ENCODE results near the gene ZNF235.
"Not testable (repeated sequence)": the region's sequence is repeated elsewhere in the genome, so short reads cannot be mapped to it uniquely, and the experiment has no call there.

Gene ZNF235

DNA sequence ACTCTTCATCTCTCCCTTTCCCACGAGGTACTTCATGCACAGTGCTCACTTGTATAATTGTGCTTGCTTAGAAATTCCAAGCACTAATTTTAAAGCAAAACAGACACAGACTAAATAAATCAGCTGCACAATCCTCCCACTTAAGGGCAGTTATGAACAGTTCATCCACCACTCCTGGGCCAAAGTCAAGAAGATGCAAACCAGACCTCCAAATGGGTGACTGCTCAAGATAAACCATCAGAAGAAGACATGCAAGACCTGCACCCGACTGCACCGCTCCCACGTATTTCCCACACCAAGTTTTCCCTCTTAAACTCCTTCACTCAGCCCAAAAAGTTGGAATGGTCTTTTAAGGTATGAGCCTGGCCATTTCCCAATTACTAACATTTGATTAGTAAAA is 19.9 kb downstream of the ZNF235 start:
- no peaks in the 10 kb centered on the region for H3K27me3 Mint-ChIP-seq
- H3K27ac Mint-ChIP-seq, result no peak overlapping the region
- no peak overlapping the region for H3K4me3 Mint-ChIP-seq
- intact Hi-C loops (cut with micrococcal nuclease), result no loop called here
- H3K9me3 Mint-ChIP-seq, result peaks cover 89% of the 10 kb centered on the region
- H3K4me1 Mint-ChIP-seq (ENCODE audit: low read depth), result no peaks in the 10 kb centered on the region
- peaks cover 30% of the 10 kb centered on the region for H3K36me3 Mint-ChIP-seq (ENCODE audit: low read depth)

DNA sequence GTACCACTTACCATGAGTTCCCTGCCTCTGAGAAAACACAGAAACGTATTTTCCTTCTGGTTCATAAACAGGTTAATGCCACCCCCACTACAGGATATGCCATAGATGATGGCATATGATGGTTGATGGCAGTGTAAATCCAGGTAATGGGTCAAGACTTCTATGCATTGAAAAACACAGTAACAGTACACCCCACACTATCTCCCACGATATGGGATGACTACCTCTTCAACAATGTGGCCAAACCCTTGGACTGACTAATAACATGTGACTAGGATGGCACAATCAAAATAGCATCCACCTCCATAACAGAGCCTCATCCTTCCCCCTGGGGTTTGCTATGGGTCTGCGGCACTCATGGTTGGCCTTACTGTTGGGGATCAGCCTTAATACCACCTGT is 22.0 kb downstream of the ZNF235 start:
- Mint-ChIP-seq H3K27me3 (no peaks in the 10 kb centered on the region), H3K4me1 (ENCODE audit: low read depth) (no peaks in the 10 kb centered on the region), H3K27ac (no peak overlapping the region), H3K9me3 (peaks cover 89% of the 10 kb centered on the region), H3K4me3 (no peak overlapping the region), H3K36me3 (ENCODE audit: low read depth) (peaks cover 9% of the 10 kb centered on the region)
- intact Hi-C loops (cut with micrococcal nuclease), result no loop called here

DNA sequence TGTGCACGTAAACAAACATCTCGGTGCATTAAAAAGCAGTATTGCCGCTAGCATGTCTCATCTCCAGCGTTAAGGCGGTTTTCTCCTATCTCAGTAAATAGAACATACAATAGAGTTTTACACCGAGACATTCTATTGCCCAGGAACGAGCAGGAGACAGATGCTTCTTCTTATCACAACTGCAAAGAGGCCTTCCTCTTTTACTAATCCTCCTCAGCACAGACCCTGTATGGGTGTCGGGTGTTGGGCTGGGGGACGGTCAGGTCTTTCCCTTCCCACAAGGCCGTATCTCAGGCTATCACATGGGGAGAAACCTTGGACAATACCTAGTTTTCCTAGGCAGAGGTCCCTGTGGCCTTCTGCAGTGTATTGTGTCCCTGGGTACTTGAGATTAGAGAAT is 23.9 kb downstream of the ZNF235 start:
- peaks cover 90% of the 10 kb centered on the region for H3K9me3 Mint-ChIP-seq
- no peak overlapping the region for H3K27ac Mint-ChIP-seq
- no peaks in the 10 kb centered on the region for H3K27me3 Mint-ChIP-seq
- H3K36me3 Mint-ChIP-seq (ENCODE audit: low read depth), result peaks cover 13% of the 10 kb centered on the region
- intact Hi-C loops (cut with micrococcal nuclease), result no loop called here
- no peaks in the 10 kb centered on the region for H3K4me1 Mint-ChIP-seq (ENCODE audit: low read depth)
- H3K4me3 Mint-ChIP-seq, result no peak overlapping the region

DNA sequence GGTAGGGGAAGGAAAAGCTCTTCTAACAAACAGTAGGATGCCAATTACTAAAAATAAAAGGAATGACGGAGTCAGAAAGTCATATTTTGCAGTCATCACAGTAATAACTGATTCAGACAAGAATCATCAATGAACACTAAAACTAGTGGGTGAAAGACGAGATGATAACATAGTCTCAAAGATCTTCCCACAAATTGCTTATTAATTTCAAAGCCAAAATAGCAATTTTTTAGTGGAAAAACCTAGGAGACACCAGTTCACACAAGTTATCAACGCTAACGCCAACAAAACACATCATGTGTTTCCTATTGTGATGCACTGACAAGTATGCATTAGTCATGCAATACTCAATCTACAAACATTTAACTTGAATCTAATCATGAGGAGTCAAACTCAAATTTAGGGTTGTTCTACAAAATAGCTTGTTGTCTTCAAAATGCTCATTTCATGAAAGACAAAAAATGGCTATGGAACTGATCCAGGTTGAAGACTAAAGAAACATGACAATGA is 26.6 kb downstream of the ZNF235 start:
- no peaks in the 10 kb centered on the region for H3K4me1 Mint-ChIP-seq (ENCODE audit: low read depth)
- intact Hi-C loops (cut with micrococcal nuclease), result no loop called here
- H3K27me3 Mint-ChIP-seq, result no peaks in the 10 kb centered on the region
- H3K27ac Mint-ChIP-seq, result no peak overlapping the region
- peaks cover 26% of the 10 kb centered on the region for H3K36me3 Mint-ChIP-seq (ENCODE audit: low read depth)
- no peak overlapping the region for H3K4me3 Mint-ChIP-seq
- H3K9me3 Mint-ChIP-seq, result peaks cover 90% of the 10 kb centered on the region

DNA sequence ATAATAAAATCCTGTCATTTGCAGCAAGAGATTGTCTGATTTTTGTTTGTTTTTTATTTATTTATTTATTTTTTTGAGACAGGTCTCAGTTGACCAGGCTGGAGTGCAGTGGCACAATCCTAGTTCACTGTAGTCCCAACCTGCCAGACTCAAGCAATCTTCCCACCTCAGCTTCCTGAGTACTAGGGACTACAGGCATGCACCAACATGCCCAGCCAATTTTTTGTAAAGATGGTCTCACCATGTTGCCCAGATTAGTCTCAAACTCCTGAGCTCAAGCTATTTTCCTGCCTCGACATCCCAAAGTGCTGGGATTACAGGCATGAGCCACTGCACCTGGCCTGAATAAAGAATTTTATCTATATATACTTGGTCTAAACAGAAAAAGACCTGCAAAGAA is 27.5 kb downstream of the ZNF235 start:
- intact Hi-C loops (cut with micrococcal nuclease), result no loop called here
- H3K4me1 Mint-ChIP-seq (ENCODE audit: low read depth), result no peaks in the 10 kb centered on the region
- peaks cover 91% of the 10 kb centered on the region for H3K9me3 Mint-ChIP-seq
- peaks cover 26% of the 10 kb centered on the region for H3K36me3 Mint-ChIP-seq (ENCODE audit: low read depth)
- no peaks in the 10 kb centered on the region for H3K27me3 Mint-ChIP-seq
- no peak overlapping the region for H3K4me3 Mint-ChIP-seq
- H3K27ac Mint-ChIP-seq, result no peak overlapping the region

DNA sequence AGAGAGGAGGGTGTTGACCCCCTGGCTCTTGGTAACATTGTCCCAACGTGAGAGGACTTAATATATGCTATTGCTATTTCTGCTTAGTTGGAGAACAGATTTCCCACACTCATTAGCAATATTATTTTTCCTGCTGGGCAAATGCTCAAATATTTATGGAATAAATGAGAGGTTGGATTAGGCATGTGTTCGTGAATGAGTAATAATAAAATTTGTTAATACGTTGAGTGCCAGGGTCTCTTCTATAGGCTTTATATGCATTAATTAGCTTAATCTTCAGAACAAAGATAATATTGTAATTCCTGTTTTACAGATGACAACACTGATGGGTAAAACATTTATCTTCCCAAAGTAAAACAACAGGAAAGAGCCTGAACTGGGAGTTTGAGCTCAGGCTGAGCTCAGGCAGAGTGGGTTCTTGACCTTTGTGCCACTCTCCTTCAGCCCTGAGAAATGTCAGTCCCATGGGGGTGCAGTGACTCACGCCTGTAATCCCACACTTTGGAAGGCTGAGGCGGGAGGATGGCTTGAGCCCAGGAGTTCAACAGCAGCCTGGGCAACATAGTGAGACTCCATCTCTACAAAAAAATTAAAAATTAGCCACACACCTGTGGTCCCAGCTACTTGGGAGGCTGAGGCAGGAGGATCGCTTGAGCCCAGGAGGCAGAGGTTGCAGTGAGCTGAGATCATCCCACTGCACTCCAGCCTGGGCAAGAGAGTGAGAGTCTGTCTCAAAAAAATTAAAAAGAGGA is 44.0 kb downstream of the ZNF235 start:
- peaks cover 4% of the 10 kb centered on the region for H3K27me3 Mint-ChIP-seq
- no peak overlapping the region for H3K4me3 Mint-ChIP-seq
- no peaks in the 10 kb centered on the region for H3K36me3 Mint-ChIP-seq (ENCODE audit: low read depth)
- H3K27ac Mint-ChIP-seq, result no peak overlapping the region
- intact Hi-C loops (cut with micrococcal nuclease), result no loop called here
- H3K4me1 Mint-ChIP-seq (ENCODE audit: low read depth), result peaks cover 12% of the 10 kb centered on the region
- H3K9me3 Mint-ChIP-seq, result peaks cover 83% of the 10 kb centered on the region

DNA sequence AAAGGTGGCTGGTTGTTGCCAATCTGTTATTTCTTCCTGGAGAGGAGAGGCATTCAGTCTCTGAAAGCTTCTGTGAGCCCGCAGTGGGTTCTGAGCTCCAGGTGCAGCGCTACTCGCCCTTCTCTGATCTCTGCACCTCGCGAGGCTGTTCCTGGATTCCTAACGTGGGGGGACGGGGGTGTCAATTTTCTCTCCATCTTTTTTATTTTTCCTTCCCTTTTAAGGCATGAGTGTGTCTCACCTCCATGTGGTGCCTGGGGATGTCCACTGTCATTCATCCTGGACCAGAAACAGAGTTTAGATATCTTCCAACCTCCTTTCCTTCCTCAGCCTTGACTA is 44.5 kb downstream of the ZNF235 start:
- Mint-ChIP-seq H3K36me3 (ENCODE audit: low read depth) (no peaks in the 10 kb centered on the region), H3K27ac (no peak overlapping the region), H3K4me3 (peak overlapping the region; percentile 65), H3K4me1 (ENCODE audit: low read depth) (peaks cover 12% of the 10 kb centered on the region), H3K27me3 (peaks cover 4% of the 10 kb centered on the region), H3K9me3 (peaks cover 83% of the 10 kb centered on the region)
- intact Hi-C loops (cut with micrococcal nuclease), result no loop called here

DNA sequence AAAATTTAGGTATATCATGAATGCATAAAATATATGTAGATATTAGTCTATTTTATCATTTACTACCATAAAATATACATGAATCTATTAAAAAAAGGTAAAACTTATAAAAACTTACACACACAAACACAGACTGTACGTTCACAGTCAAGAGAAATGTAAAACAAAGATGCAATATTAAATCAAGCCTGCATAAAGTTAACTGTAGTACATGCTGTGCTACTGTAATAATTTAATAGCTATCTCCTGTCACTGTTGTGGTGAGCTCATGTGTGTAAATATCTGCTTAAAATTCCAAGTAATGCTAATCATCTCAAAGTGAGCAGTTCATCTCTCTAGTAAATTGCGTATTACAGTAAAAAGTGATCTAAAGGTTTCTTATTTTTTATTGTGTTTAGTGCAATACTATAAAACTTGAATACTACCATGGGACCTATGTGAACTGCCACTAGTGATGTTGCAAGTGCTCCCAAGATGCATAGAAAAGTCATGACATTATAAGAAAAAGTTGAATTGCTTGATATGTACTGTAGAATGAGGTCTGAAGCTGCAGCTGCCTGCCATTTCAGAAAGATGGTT is 45.9 kb downstream of the ZNF235 start:
- no peaks in the 10 kb centered on the region for H3K36me3 Mint-ChIP-seq (ENCODE audit: low read depth)
- no peak overlapping the region for H3K4me3 Mint-ChIP-seq
- H3K9me3 Mint-ChIP-seq, result peaks cover 89% of the 10 kb centered on the region
- peaks cover 12% of the 10 kb centered on the region for H3K4me1 Mint-ChIP-seq (ENCODE audit: low read depth)
- peaks cover 4% of the 10 kb centered on the region for H3K27me3 Mint-ChIP-seq
- intact Hi-C loops (cut with micrococcal nuclease), result no loop called here
- H3K27ac Mint-ChIP-seq, result no peak overlapping the region

DNA sequence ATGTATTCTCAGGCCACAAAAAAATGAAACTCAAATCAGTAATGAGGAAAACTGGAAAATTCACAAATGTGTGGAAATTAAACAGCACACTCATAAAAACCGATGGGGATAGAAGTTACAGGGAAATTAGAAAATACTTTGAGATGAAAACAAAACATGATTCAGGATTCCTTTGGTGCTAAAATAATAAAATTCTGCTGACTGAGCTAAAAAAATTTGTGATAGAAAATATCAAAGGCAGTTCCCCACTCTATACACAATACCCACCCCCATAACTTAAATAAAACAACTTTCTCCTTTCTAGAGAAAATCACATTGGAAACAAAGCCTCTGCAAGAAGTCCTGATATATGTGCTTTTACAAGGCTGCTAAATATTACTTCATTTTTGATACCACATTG is 46.7 kb downstream of the ZNF235 start:
- Mint-ChIP-seq H3K36me3 (ENCODE audit: low read depth) (no peaks in the 10 kb centered on the region), H3K4me1 (ENCODE audit: low read depth) (peaks cover 12% of the 10 kb centered on the region), H3K9me3 (peaks cover 92% of the 10 kb centered on the region), H3K27me3 (peaks cover 4% of the 10 kb centered on the region), H3K27ac (no peak overlapping the region), H3K4me3 (no peak overlapping the region)
- intact Hi-C loops (cut with micrococcal nuclease), result no loop called here

DNA sequence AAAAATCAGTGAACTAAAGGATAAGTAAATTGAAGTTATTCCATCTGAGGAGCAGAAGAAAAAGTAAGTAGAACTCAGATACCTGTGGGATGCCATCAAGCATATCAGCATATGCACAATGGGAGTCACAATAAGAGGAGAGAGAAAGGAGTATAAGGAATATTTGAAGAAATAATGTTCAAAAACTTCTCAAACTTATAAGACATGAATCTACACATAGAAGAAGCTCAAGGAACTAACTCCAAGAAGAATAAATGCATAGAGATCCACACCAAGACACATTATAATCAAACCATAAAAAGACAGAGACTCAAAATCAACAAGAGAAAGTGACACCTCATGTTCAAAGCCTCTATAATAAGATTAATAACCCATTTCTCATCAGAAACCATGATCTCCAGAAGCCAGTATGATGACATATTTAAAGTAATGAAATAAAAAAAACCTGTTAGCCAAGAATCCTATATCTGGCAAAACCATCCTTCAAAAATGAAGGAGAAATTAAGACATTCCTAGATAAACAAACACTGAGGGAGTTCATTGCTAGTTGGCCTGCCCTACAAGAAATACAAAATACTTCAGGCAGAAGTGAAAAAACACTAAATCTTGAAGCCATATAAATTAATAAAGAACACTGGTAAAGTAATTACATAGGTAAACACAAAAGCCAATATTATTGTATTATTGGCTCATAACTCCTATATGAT is 49.0 kb downstream of the ZNF235 start:
- H3K36me3 Mint-ChIP-seq (ENCODE audit: low read depth), result no peaks in the 10 kb centered on the region
- H3K27me3 Mint-ChIP-seq, result peaks cover 4% of the 10 kb centered on the region
- H3K4me1 Mint-ChIP-seq (ENCODE audit: low read depth), result peaks cover 12% of the 10 kb centered on the region
- H3K4me3 Mint-ChIP-seq, result no peak overlapping the region
- no peak overlapping the region for H3K27ac Mint-ChIP-seq
- H3K9me3 Mint-ChIP-seq, result peaks cover 99% of the 10 kb centered on the region
- intact Hi-C loops (cut with micrococcal nuclease), result no loop called here

DNA sequence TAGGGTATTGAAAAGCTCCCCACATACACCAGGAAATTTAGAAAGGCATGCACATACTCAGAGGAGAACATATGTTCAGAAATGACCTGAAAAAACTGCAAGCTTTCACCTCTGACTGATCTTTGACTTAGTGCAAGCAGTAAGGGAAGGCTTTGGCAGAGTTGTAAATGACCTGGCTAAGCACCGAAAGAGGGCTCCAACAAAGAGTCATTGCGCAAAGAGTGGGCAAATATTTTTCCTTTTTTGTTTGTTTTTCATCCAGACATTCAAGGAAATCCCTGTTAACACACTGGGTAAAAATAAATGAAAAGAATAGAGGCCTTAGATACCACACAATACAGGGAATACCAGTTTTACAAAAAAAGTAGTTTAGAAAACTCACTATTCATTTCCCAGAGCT is 50.3 kb downstream of the ZNF235 start:
- H3K9me3 Mint-ChIP-seq, result peaks cover 99% of the 10 kb centered on the region
- intact Hi-C loops (cut with micrococcal nuclease), result no loop called here
- no peaks in the 10 kb centered on the region for H3K27me3 Mint-ChIP-seq
- H3K36me3 Mint-ChIP-seq (ENCODE audit: low read depth), result no peaks in the 10 kb centered on the region
- no peak overlapping the region for H3K27ac Mint-ChIP-seq
- H3K4me1 Mint-ChIP-seq (ENCODE audit: low read depth), result peaks cover under 1% of the 10 kb centered on the region
- H3K4me3 Mint-ChIP-seq, result no peak overlapping the region

DNA sequence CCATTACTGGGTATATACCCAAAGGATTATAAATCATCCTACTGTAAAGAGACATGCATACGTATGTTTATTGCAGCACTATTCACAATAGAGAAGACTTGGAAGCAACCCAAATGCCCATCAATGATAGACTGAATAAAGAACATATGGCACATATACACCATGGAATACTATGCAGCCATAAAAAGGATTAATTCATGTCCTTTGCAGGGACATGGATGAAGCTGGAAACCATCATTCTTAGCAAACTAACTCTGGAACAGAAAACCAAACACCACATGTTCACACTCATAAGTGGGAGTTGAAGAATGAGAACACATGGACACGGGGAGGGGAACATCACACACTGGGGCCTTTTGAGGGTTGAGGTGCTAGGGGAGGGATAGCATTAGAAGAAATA is 51.4 kb downstream of the ZNF235 start:
- intact Hi-C loops (cut with micrococcal nuclease); H3K4me1 Mint-ChIP-seq (ENCODE audit: low read depth); H3K36me3 Mint-ChIP-seq (ENCODE audit: low read depth); H3K27me3 Mint-ChIP-seq; H3K4me3 Mint-ChIP-seq; H3K27ac Mint-ChIP-seq: not testable (repeated sequence)
- peaks cover 100% of the 10 kb centered on the region for H3K9me3 Mint-ChIP-seq

DNA sequence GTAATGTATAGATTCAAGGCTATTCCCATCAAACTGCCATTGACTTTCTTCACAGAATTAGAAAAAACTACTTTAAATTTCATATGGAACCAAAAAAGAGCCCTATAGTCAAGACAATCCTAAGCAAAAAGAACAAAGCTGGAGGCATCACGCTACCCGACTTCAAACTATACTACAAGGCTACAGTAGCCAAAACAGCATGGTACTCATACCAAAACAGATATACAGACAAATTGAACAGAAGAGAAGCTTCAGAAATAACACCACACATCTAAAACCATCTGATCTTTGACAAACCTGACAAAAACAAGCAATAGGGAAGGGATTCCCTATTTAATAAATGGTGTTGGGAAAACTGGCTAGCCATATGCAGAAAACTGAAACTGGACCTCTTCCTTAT is 52.5 kb downstream of the ZNF235 start:
- H3K4me3 Mint-ChIP-seq; H3K27ac Mint-ChIP-seq; intact Hi-C loops (cut with micrococcal nuclease); H3K4me1 Mint-ChIP-seq (ENCODE audit: low read depth); H3K36me3 Mint-ChIP-seq (ENCODE audit: low read depth); H3K27me3 Mint-ChIP-seq: not testable (repeated sequence)
- H3K9me3 Mint-ChIP-seq, result peaks cover 99% of the 10 kb centered on the region

DNA sequence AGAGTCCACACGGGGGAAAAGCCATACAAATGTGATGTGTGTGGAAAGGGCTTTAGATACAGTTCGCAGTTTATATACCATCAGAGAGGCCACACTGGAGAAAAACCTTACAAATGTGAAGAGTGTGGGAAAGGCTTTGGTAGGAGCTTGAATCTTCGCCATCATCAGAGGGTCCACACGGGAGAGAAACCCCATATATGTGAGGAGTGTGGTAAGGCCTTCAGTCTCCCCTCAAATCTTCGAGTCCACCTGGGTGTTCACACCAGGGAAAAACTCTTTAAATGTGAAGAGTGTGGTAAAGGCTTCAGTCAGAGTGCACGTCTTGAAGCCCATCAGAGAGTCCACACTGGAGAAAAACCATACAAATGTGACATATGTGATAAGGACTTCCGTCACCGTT is 68.4 kb downstream of the ZNF235 start:
- H3K9me3 Mint-ChIP-seq, result peaks cover 81% of the 10 kb centered on the region
- H3K4me3 Mint-ChIP-seq, result no peak overlapping the region
- intact Hi-C loops (cut with micrococcal nuclease), result no loop called here
- H3K27me3 Mint-ChIP-seq, result no peaks in the 10 kb centered on the region
- H3K36me3 Mint-ChIP-seq (ENCODE audit: low read depth), result peaks cover 62% of the 10 kb centered on the region
- no peak overlapping the region for H3K27ac Mint-ChIP-seq
- H3K4me1 Mint-ChIP-seq (ENCODE audit: low read depth), result no peaks in the 10 kb centered on the region

Data from dendritic cell treated with granulocyte-macrophage colony-stimulating factor and Interleukin-4, amounts not matched to agents 40 ng/mL and 50 ng/mL, for 4 days (primary cell).